ENCODE data around the gene POTED. TPM values are rescaled to one million over a fixed set of nuclear protein-coding genes. Genes with fewer than 3 reads are reported as not detected.

The POTED gene
- total RNA-seq: not detected in 2 replicates

GRCh38 chr21:13609477-13609876 lies at the start of gene POTED:
POTED (plus strand) TSS chr21:13609777; CDS start chr21:13610229, 452 bp downstream.

All from tracheal epithelial cell (primary cell).